WERI-Rb-1 (cell line): Measurements from ENCODE around the gene PTBP3.

Experiments
- DNase-seq: peaks from one replicate; pipeline ENCODE4 v3.0.0-alpha.2; 2020
- H3K27ac ChIP-seq: fragments of 250-450 bp; sonication (Bioruptor Pico); 2 replicates; pipeline ENCODE4 v1.5.1; 2020; ENCODE audit warnings: mild to moderate bottlenecking, moderate library complexity
- H3K27me3 ChIP-seq: fragments of 250-450 bp; sonication (Bioruptor Pico); 2 replicates; pipeline ENCODE4 v1.5.1; 2021; ENCODE audit warnings: mild to moderate bottlenecking, low read depth, moderate library complexity; ENCODE audit not compliant: insufficient read depth, severe bottlenecking
- H3K36me3 ChIP-seq: fragments of 250-450 bp; sonication (Bioruptor Pico); 2 replicates; pipeline ENCODE4 v1.5.1; 2020; ENCODE audit warnings: mild to moderate bottlenecking, moderate library complexity
- H3K4me3 ChIP-seq: 2 replicates; pipeline ENCODE4 v1.5.1; 2011; ENCODE audit warnings: low read depth, mild to moderate bottlenecking, control low read depth, low read length
- H3K9me3 ChIP-seq: fragments of 250-450 bp; sonication (Bioruptor Pico); 2 replicates; pipeline ENCODE4 v1.5.1; 2021; ENCODE audit warnings: mild to moderate bottlenecking, moderate library complexity; ENCODE audit not compliant: severe bottlenecking
- CTCF ChIP-seq: IDR thresholded peaks from 2 replicates; pipeline ENCODE4 v1.5.1; 2011; ENCODE audit warnings: low read depth, mild to moderate bottlenecking, control low read depth, inconsistent platforms, low read length

Gene PTBP3

DNA sequence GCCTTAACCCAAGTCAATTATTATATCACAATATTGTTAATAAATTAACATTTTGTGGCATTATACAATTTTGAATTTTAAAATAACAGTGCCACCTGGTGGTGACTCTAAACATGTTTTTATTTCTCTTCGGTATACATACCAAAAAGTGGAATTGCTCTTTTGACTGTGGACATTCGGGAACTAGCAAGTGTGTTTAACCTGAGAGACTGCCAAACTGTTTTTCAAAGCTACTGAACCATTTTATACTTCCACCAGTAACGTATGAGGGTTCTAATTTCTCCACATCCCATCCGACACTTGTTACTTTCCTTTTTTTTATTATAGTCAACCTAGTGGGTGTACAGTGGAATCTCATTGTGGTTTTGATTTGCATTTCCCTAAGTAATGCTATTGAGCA lies 28.2 kb upstream of the PTBP3 start:
- DNase-seq, result no peak
- Histone ChIP-seq H3K36me3 (no peaks in the 10 kb centered on the region), H3K27me3 (no peaks in the 10 kb centered on the region), H3K9me3 (no peaks in the 10 kb centered on the region), H3K27ac (no peak overlapping the region), H3K4me3 (no peak overlapping the region)
- no peak for TF ChIP-seq CTCF

- Histone ChIP-seq H3K27ac (no peak overlapping the region), H3K9me3 (no peaks in the 10 kb centered on the region), H3K27me3 (no peaks in the 10 kb centered on the region), H3K4me3 (no peak overlapping the region), H3K36me3 (no peaks in the 10 kb centered on the region)
- no peak for TF ChIP-seq CTCF
- DNase-seq, result no peak
Observed at GRCh38 chr9:112360047-112360804, 26.8 kb upstream of the PTBP3 start.

- no peak for TF ChIP-seq CTCF
- no peak overlapping the region for H3K27ac ChIP-seq
- no peak overlapping the region for H3K4me3 ChIP-seq
- no peak for DNase-seq
- H3K9me3 ChIP-seq, result no peaks in the 10 kb centered on the region
- no peaks in the 10 kb centered on the region for H3K27me3 ChIP-seq
- no peaks in the 10 kb centered on the region for H3K36me3 ChIP-seq
Observed at GRCh38 chr9:112355427-112355897, 22.0 kb upstream of the PTBP3 start.

- H3K27ac ChIP-seq, result no peak overlapping the region
- H3K27me3 ChIP-seq, result no peaks in the 10 kb centered on the region
- no peak overlapping the region for H3K4me3 ChIP-seq
- no peak for TF ChIP-seq CTCF
- H3K9me3 ChIP-seq, result no peaks in the 10 kb centered on the region
- DNase-seq, result no peak
- H3K36me3 ChIP-seq, result no peaks in the 10 kb centered on the region
Observed at GRCh38 chr9:112354081-112354743, 20.8 kb upstream of the PTBP3 start.

- H3K9me3 ChIP-seq, result no peaks in the 10 kb centered on the region
- no peak overlapping the region for H3K27ac ChIP-seq
- no peaks in the 10 kb centered on the region for H3K36me3 ChIP-seq
- no peak for DNase-seq
- no peak for TF ChIP-seq CTCF
- H3K27me3 ChIP-seq, result no peaks in the 10 kb centered on the region
- H3K4me3 ChIP-seq, result no peak overlapping the region
Observed at GRCh38 chr9:112352209-112352608, 18.8 kb upstream of the PTBP3 start.
